ENCODE measurements around the gene SCYL1. TPM values are rescaled to one million over a fixed set of nuclear protein-coding genes. Genes with fewer than 3 reads are reported as not detected.

Gene SCYL1
- total RNA-seq, 1 experiment from 2014 or later: 104 TPM

- peaks cover 0 to 11% of the 10 kb centered on the region in 2 experiments; a peak in 2 of 4 replicates for H3K4me1 ChIP-seq (ENCODE audit: control insufficient read depth in 1 of 2, insufficient read depth in 2 of 2, low read length in 2 of 2)
- TF ChIP-seq CTCF (IDR thresholded peaks at IDR 0.05 in 2 of 3, conservative IDR thresholded peaks at IDR 0.05 in 1 of 3; ENCODE audit: borderline replicate concordance in 1 of 3, insufficient read depth in 1 of 3, low read depth in 2 of 3, low read length in 2 of 3) (peak in 2 of 3 experiments; percentile 57 to 65; a peak in 4 of 6 replicates), JUND (IDR thresholded peaks at IDR 0.05) (no peak), CEBPB (IDR thresholded peaks at IDR 0.05; ENCODE audit: low read depth) (no peak)
- no peaks in the 10 kb centered on the region for H3K9me2 ChIP-seq (ENCODE audit: insufficient read depth)
- no peak overlapping the region for H3K4me3 ChIP-seq (replicated peaks in 1 of 2; ENCODE audit: low read depth in 1 of 2, low read length in 2 of 2)
- H3K79me2 ChIP-seq (ENCODE audit: insufficient read depth, low read length): peaks cover 20% of the 10 kb centered on the region
- ATAC-seq (peak; percentile 76), DNase-seq (ENCODE audit: low read depth, low spot score) (no peak)
- ChIA-PET RAD21 (ENCODE audit: low non-redundant PET in 1 of 2, low total read pairs in 2 of 2, uncharacterized antibody in 2 of 2, unreplicated experiment in 2 of 2) (no interaction called here), CTCF (interaction anchor here (0.7 kb wide), 1 partner anchor 1408 kb away, joined by 3 read pairs; no protein-coding TSS in a partner anchor), POLR2A (interaction anchor here (2.3 kb wide), 1 partner anchor 11 kb away, joined by 8 read pairs; no protein-coding TSS in a partner anchor)
- intact Hi-C loops (cut with micrococcal nuclease): no loop called here
- no peak overlapping the region for H3K4me2 ChIP-seq (ENCODE audit: low read length)
- no peaks in the 10 kb centered on the region for H3K27me3 ChIP-seq (ENCODE audit: insufficient read depth, low read length)
- no peaks in the 10 kb centered on the region for H3K9me3 ChIP-seq (ENCODE audit: control insufficient read depth in 1 of 2, insufficient read depth in 1 of 2, low read depth in 1 of 2, low read length in 2 of 2)
- H4K20me1 ChIP-seq (ENCODE audit: insufficient read depth): no peaks in the 10 kb centered on the region
- H3K27ac ChIP-seq (ENCODE audit: low read depth, low read length): no peak overlapping the region
- peaks cover 11 to 42% of the 10 kb centered on the region in 2 experiments; a peak in 3 of 4 replicates for H3K36me3 ChIP-seq (ENCODE audit: control insufficient read depth in 1 of 2, insufficient read depth in 2 of 2, low read length in 2 of 2)
- no TSS peak for BruUV-seq (replicated peaks)
- H3K9ac ChIP-seq (ENCODE audit: low read length): no peak overlapping the region
- H2AFZ ChIP-seq (ENCODE audit: low read depth, low read length, poor library complexity, severe bottlenecking): no peak overlapping the region
Measured at GRCh38 chr11:65530157-65530496, 5.2 kb downstream of the SCYL1 start.

GRCh38 chr11:65532388-65533064 is 7.6 kb downstream of the SCYL1 start:
- no peaks in the 10 kb centered on the region for H3K27me3 ChIP-seq (ENCODE audit: insufficient read depth, low read length)
- ATAC-seq (no peak), DNase-seq (ENCODE audit: low read depth, low spot score) (no peak)
- RAD21 ChIA-PET (ENCODE audit: low non-redundant PET in 1 of 2, low total read pairs in 2 of 2, uncharacterized antibody in 2 of 2, unreplicated experiment in 2 of 2): no interaction called here
- peaks cover 6% of the 10 kb centered on the region; the same call in 1 of the 2 replicates for H3K79me2 ChIP-seq (ENCODE audit: insufficient read depth, low read length)
- H3K9me2 ChIP-seq (ENCODE audit: insufficient read depth): no peaks in the 10 kb centered on the region
- H3K9me3 ChIP-seq (ENCODE audit: control insufficient read depth in 1 of 2, insufficient read depth in 1 of 2, low read depth in 1 of 2, low read length in 2 of 2): no peaks in the 10 kb centered on the region
- no peak overlapping the region for H3K27ac ChIP-seq (ENCODE audit: low read depth, low read length)
- H3K9ac ChIP-seq (ENCODE audit: low read length): no peak overlapping the region
- no peak overlapping the region for H3K4me2 ChIP-seq (ENCODE audit: low read length)
- intact Hi-C loops (cut with micrococcal nuclease): no loop called here
- H3K4me3 ChIP-seq (replicated peaks in 1 of 2; ENCODE audit: low read depth in 1 of 2, low read length in 2 of 2): no peak overlapping the region
- POLR2A ChIA-PET: no interaction called here
- CTCF ChIA-PET: no interaction called here
- H4K20me1 ChIP-seq (ENCODE audit: insufficient read depth): no peaks in the 10 kb centered on the region
- no TSS peak for BruUV-seq (replicated peaks)
- peaks cover 8 to 26% of the 10 kb centered on the region in 2 experiments; a peak in 3 of 4 replicates for H3K36me3 ChIP-seq (ENCODE audit: control insufficient read depth in 1 of 2, insufficient read depth in 2 of 2, low read length in 2 of 2)
- no peak for TF ChIP-seq SIN3A (IDR thresholded peaks at IDR 0.05; ENCODE audit: low read depth)
- no peak for TF ChIP-seq FOSL1 (IDR thresholded peaks at IDR 0.05; ENCODE audit: low read depth)
- no peak for TF ChIP-seq REST (IDR thresholded peaks at IDR 0.05; ENCODE audit: low read depth)
- no peaks in the 10 kb centered on the region; a peak in 1 of 4 replicates for H3K4me1 ChIP-seq (ENCODE audit: control insufficient read depth in 1 of 2, insufficient read depth in 2 of 2, low read length in 2 of 2)
- no peak overlapping the region for H2AFZ ChIP-seq (ENCODE audit: low read depth, low read length, poor library complexity, severe bottlenecking)
